ENCODE data around the gene BACE1. TPM values are rescaled to one million over a fixed set of nuclear protein-coding genes. Genes with fewer than 3 reads are reported as not detected.

BACE1 gene
- total RNA-seq, 1 experiment from 2014 or later = 10.2 TPM

- H3K4me3 Mint-ChIP-seq = no peak overlapping the region
- Histone ChIP-seq H3K27me3 (ENCODE audit: insufficient read depth, low read length) (no peaks in the 10 kb centered on the region), H3K23ac (ENCODE audit: insufficient read length, low read depth, low read length) (no peak overlapping the region), H2BK12ac (ENCODE audit: insufficient read length, low read depth, low read length) (no peak overlapping the region), H2BK5ac (ENCODE audit: insufficient read length, low read length) (no peak overlapping the region), H3K23me2 (ENCODE audit: insufficient read length, low read depth, low read length, poor library complexity, severe bottlenecking) (no peaks in the 10 kb centered on the region), H3K79me1 (ENCODE audit: insufficient read depth, low read depth, low read length, poor library complexity, severe bottlenecking) (no peaks in the 10 kb centered on the region), H3K9me3 (ENCODE audit: control insufficient read depth, low read depth, low read length) (no peaks in the 10 kb centered on the region), H3K14ac (ENCODE audit: insufficient read depth, low read length) (no peak overlapping the region), H3K56ac (ENCODE audit: insufficient read length, low read depth, low read length) (no peak overlapping the region), H3K27ac (ENCODE audit: insufficient read length, low read depth, low read length) (no peak overlapping the region), H3K4me2 (ENCODE audit: insufficient read depth, insufficient read length, low read length) (no peak overlapping the region), H2BK20ac (ENCODE audit: low read depth, low read length, poor library complexity, severe bottlenecking) (no peak overlapping the region), H3T11ph (ENCODE audit: low read length) (no peak overlapping the region), H3K79me2 (ENCODE audit: insufficient read depth, low read length) (no peaks in the 10 kb centered on the region), H2BK120ac (ENCODE audit: low read depth, low read length, poor library complexity, severe bottlenecking) (no peak overlapping the region), H4K5ac (ENCODE audit: insufficient read length, low read depth, low read length) (no peak overlapping the region), H4K8ac (replicated peaks; ENCODE audit: insufficient read length, low read depth, low read length) (no peak overlapping the region), H4K91ac (ENCODE audit: insufficient read length, low read depth, low read length) (no peak overlapping the region), H3K4me1 (ENCODE audit: insufficient read depth, low read length) (no peaks in the 10 kb centered on the region), H3K4ac (ENCODE audit: low read depth, low read length) (no peak overlapping the region), H2AFZ (ENCODE audit: low read length) (no peak overlapping the region), H2BK15ac (ENCODE audit: low read depth, low read length) (no peak overlapping the region), H3K18ac (ENCODE audit: insufficient read length, low read depth, low read length) (no peak overlapping the region), H2AK5ac (ENCODE audit: insufficient read length, low read length) (no peak overlapping the region), H4K20me1 (ENCODE audit: control insufficient read depth, insufficient read depth, insufficient read length) (no peaks in the 10 kb centered on the region), H3K9ac (ENCODE audit: extremely low read depth, insufficient read length, low read length) (no peak overlapping the region)
- H3K36me3 Mint-ChIP-seq (ENCODE audit: insufficient read depth in 1 of 3, low read depth in 3 of 3) = peaks cover 16 to 43% (median 43%) of the 10 kb centered on the region in 3 experiments; a peak in 6 of 7 replicates
- H3K27me3 Mint-ChIP-seq (ENCODE audit: low read depth) = no peaks in the 10 kb centered on the region
- H3K27ac Mint-ChIP-seq = peak overlapping the region in 2 of 3 experiments; percentile 25 to 39; a peak in 1 of 7 replicates
- WGBS (ENCODE audit: extremely low coverage, insufficient read length, low lambda C conversion rate) = no CpG with 5 or more reads among the region's 2 CpGs
- no peaks in the 10 kb centered on the region for H3K9me3 Mint-ChIP-seq
- no peak for DNase-seq
- H3K4me1 Mint-ChIP-seq = peaks cover 4 to 5% of the 10 kb centered on the region in 2 experiments; a peak in 3 of 4 replicates
- TF ChIP-seq, protein P1, sequence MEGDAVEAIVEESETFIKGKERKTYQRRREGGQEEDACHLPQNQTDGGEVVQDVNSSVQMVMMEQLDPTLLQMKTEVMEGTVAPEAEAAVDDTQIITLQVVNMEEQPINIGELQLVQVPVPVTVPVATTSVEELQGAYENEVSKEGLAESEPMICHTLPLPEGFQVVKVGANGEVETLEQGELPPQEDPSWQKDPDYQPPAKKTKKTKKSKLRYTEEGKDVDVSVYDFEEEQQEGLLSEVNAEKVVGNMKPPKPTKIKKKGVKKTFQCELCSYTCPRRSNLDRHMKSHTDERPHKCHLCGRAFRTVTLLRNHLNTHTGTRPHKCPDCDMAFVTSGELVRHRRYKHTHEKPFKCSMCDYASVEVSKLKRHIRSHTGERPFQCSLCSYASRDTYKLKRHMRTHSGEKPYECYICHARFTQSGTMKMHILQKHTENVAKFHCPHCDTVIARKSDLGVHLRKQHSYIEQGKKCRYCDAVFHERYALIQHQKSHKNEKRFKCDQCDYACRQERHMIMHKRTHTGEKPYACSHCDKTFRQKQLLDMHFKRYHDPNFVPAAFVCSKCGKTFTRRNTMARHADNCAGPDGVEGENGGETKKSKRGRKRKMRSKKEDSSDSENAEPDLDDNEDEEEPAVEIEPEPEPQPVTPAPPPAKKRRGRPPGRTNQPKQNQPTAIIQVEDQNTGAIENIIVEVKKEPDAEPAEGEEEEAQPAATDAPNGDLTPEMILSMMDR (conservative IDR thresholded peaks at IDR 0.05) = no peak
These were observed 37.7 kb downstream of the BACE1 start for GRCh38 chr11:117278347-117278746.
